GM12864 (cell line): Measurements from ENCODE around the gene CNOT4.

Experiments
- DNase-seq: peaks from one replicate; pipeline ENCODE4 v3.0.0-alpha.2; 2011; ENCODE audit warnings: low read depth
- H3K4me3 ChIP-seq: 2 replicates; pipeline ENCODE4 v1.5.1; 2011; ENCODE audit warnings: mild to moderate bottlenecking, low read depth, low read length, control low read depth
- CTCF ChIP-seq: IDR thresholded peaks from 2 replicates; pipeline ENCODE4 v1.5.1; 2011; ENCODE audit warnings: low read depth, mild to moderate bottlenecking, moderate library complexity, low read length, control low read depth, inconsistent platforms; ENCODE audit errors: missing control alignments

Gene CNOT4

DNA sequence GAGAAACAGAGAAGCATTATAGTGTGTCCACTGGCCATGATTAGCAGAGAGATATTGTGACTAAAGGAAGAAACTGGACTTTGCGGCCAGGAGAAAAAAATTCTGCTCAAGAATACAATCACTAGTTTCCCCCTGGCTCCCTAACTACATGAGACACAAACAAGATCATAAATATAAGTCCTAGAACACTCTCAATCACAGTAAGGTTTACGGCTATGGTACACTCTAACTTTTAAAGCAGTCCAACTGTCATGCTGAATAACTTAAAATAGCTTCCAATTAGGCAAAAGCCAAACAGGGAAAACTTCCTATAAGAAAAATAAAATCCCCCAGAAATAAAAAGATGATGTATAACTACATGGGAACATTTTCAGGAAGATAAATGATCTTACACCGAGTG is 144.2 kb downstream of the CNOT4 start:
- H3K4me3 ChIP-seq, result no peak overlapping the region
- no peak for TF ChIP-seq CTCF
- no peak for DNase-seq

DNA sequence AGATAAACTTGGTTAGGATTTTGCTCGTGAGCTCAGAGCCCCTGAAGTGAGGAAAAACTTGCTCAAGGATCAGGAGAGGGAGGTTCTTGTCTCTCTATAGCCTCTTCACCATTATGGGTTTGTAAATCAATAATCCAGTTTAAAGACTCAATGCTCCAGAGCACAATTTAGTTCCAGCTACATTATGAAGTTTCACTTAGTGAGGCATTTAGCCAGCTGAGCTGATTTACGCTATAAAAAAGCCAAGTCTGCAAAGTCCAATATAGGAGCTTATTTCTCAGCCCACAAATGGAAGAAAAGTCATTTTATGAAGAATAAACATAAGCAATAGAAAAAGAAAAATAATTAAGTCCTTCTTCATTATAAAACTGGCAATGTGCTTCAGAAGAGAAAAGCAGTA is 145.7 kb downstream of the CNOT4 start:
- H3K4me3 ChIP-seq, result no peak overlapping the region
- no peak for DNase-seq
- TF ChIP-seq CTCF, result no peak

DNA sequence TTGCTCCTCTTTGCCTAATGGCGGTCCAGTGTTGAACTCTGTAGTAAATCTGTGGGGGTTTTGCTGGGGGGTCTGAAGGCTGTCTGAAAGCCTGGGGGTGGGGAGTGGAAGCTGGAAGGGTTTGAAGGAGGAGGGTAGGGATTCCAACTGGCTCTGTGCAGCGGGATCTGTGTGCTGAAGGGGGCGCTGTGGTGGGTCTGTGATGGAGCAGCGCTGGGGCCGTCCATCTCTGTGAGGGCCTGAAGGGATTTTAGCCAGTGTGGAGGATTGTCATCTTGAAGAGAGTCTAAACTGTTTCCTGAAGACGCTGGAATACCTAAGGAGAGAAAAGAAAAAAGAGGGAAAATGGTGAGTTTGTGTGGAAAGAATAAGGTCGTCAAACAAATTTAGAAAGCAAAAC is 147.0 kb downstream of the CNOT4 start:
- H3K4me3 ChIP-seq, result no peak overlapping the region
- no peak for DNase-seq
- TF ChIP-seq CTCF, result no peak

- DNase-seq, result no peak
- no peak overlapping the region for H3K4me3 ChIP-seq
- TF ChIP-seq CTCF, result no peak
These were observed 148.1 kb downstream of the CNOT4 start for GRCh38 chr7:135361788-135362187.

GRCh38 chr7:135359615-135360014 is 150.3 kb downstream of the CNOT4 start:
- no peak for DNase-seq
- no peak overlapping the region for H3K4me3 ChIP-seq
- no peak for TF ChIP-seq CTCF

DNA sequence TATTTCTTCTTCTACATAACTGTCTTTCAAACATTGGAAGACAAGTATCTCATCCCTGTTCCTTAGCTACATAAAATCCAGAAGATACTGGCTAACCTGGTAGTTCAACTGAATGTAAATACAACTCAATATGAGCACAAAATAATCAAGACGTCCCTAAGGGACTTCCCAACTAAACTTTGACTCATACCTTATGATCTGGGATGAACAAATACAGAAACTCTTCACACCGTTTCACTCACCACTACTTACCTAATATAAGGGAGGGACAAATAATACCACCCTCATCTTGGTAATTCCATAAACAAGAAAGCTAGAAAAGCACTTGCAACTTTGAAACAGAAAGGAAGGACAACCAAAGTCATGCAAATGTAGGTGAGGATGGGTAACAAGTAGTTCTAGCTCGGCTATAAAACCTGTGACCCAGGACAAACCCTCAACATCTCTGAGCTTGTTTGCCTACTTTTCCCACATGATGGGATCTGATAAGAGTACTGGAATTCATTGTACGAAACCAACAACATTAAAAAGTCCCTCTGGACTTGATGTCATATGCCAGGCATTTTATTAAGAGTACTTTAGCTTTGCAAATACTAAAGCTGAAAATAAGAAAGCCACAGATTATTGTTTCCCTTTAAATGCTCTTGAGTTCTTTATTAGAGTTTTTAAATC is 154.4 kb downstream of the CNOT4 start:
- no peak overlapping the region for H3K4me3 ChIP-seq
- no peak for DNase-seq
- no peak for TF ChIP-seq CTCF

GRCh38 chr7:135353832-135354231 is 156.1 kb downstream of the CNOT4 start:
- no peak overlapping the region for H3K4me3 ChIP-seq
- DNase-seq, result no peak
- no peak for TF ChIP-seq CTCF
